TTC549 (cell line): ENCODE results near the gene ECI2.
"Not testable (repeated sequence)": the region's sequence is repeated elsewhere in the genome, so short reads cannot be mapped to it uniquely, and the experiment has no call there.

Source experiments
- FAIRE-seq: peaks from 2 replicates; lab custom pipeline; 2012; peaks lifted over from hg19 to GRCh38; lab: Jason Lieb, UNC

The ECI2 gene

DNA sequence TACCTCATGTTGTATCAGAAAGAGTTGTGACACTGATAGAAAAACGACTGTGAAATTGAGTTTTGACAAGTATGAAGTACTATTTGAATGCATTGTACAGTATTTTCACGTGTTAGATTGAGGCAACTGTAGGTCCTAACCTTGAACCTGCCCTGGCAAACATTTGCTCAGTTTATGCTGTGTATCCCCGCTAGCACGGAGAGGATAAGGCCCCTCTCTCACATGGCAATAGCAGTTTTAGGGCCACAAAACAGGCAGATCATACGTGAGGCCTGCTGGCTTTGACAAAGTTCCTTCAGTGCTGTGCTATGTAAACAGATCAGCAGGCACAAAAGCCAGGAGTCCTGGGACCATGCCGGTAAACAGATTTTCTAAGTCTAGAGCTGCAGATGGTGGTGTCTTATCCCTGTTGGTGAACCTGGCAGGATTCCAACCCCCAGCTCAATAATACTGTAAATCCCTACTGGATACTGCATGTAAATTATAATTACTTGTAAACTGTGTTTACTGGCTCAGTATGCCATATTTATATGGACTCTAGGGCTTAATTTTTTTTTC is 32.6 kb downstream of the ECI2 start:
- FAIRE-seq = no peak

DNA sequence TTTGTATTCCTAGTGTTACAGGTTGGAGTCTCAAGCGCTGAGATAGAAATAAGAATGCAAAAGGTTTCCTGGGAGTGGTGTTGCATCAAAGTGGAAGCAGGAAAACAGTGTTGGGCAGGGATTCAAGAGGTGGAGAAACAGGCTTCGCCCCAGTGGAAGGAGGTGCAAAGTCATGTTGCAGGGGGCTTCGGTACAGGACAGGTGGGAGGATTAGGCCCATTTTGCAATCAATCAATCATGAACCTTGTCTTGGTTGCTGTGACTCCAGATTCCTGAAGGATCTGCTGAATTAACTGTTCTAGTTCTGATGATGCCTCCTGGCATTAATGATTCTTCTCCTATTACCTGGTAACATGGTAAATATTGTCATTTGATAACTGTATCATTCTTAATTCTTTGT is 34.1 kb downstream of the ECI2 start:
- FAIRE-seq = no peak

- FAIRE-seq = no peak
Observed at GRCh38 chr6:4100655-4101054, 34.7 kb downstream of the ECI2 start.

GRCh38 chr6:4093288-4093687 is 42.1 kb downstream of the ECI2 start:
- FAIRE-seq = no peak

GRCh38 chr6:4091941-4092340 is 43.4 kb downstream of the ECI2 start:
- FAIRE-seq = no peak

DNA sequence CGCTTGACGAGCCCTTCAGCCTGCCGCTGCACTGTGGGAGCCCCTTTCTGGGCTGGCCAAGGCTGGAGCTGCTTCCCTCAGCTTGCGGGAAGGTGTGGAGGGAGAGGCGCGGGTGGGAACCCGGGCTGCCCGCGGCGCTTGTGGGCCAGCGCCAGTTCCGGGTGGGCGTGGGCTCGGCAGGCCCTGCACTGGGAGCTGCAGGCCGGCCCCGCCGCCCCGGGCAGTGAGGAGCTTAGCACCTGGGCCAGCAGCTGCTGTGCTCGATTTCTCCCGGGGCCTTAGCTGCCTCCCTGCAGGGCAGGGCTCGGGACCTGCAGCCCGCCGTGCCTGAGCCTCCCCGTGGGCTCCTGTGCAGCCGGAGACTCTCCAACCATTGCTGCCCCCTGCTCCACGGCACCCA is 45.3 kb downstream of the ECI2 start:
- not testable (repeated sequence) for FAIRE-seq

GRCh38 chr6:4088704-4089103 is 46.7 kb downstream of the ECI2 start:
- FAIRE-seq = no peak

DNA sequence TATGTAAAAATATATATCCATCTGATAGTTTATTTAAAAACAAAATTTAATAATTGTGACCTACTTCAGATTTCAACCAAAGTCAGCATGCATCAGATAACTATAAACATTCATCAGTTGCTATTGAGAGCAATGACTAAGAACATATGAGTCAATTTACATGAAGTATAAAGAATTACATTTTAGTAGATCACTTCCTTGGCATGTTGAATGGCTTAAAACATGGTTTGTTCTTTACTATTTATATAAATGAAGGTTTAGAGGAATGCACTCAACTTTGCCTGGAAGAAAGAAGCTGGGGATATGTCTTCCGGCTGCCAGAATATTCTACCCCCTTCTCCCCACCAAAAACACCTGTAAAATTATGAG is 50.1 kb downstream of the ECI2 start:
- FAIRE-seq = no peak

GRCh38 chr6:4084444-4085331 is 50.7 kb downstream of the ECI2 start:
- FAIRE-seq = no peak

- FAIRE-seq = no peak
Observed at GRCh38 chr6:4078691-4079471, 56.5 kb downstream of the ECI2 start, which contains the start of gene FAM217A. Gene FAM217A (minus strand): TSS chr6:4079137. CDS start chr6:4077414, 1,723 bp downstream.

GRCh38 chr6:4074478-4075235 is 60.7 kb downstream of the ECI2 start:
- FAIRE-seq = no peak

GRCh38 chr6:4071330-4071729 is 64.0 kb downstream of the ECI2 start:
- no peak for FAIRE-seq

GRCh38 chr6:4069199-4069598 is 66.2 kb downstream of the ECI2 start:
- FAIRE-seq = no peak

DNA sequence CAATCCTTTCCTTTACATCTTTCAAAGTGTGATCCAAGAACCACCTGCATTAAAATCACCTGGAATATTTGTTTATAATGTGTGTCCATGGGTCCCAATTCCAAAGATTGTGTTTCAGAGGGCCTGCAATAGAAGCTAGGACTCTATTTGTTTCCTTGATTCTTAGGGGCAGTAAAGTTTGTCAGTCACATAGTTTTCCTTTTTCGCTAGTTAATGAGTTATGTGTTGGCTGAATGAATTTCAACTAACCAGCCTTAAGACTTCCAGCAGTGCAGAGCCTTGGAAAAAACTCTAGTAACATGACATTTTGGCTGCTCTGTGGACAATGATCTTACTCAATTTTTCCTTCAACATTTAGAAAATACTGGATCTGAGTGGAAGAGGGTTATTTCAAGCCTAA is 67.7 kb downstream of the ECI2 start:
- FAIRE-seq = no peak

DNA sequence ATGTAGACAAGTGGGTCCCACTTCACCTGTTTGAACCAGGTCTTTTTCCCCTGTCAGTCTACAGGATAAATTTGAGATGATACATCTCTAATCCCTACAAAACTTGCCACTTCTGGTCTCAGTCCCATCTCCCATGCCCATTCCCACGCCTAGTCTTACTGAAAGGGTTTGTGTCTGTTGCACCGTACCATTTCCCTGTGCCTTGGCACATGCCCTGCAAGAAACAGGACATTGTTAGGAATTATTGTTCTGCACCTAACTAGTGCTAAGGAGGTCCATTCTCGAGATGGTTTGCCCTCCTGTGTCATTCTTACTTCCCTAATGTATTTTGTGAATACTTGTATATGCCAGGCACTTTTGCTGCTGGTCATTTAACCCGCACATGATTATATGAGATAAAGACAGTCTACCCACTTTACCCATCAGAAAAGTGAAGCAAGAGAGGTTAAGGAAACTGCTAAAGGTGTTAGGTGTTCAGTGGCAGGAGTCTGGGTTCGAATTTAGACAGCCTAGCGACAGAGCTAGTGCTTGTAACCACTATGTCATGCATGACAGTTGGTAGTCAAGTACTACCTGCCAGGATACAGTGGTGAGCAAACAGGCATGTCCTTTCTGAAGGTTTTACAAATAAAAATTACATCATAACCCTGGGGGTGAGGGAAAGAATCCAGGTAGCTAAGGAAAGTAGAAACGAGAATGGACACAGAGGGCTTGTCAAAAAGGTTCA is 69.2 kb downstream of the ECI2 start:
- no peak for FAIRE-seq
